ENCODE data around the gene STAT6. TPM values are rescaled to one million over a fixed set of nuclear protein-coding genes. Genes with fewer than 3 reads are reported as not detected.

The STAT6 gene
- total and polyA plus RNA-seq, 2 donors (not counting 3 experiments of a cell fraction or from before 2014, with no cell fraction given) = 136 to 147 TPM

DNA sequence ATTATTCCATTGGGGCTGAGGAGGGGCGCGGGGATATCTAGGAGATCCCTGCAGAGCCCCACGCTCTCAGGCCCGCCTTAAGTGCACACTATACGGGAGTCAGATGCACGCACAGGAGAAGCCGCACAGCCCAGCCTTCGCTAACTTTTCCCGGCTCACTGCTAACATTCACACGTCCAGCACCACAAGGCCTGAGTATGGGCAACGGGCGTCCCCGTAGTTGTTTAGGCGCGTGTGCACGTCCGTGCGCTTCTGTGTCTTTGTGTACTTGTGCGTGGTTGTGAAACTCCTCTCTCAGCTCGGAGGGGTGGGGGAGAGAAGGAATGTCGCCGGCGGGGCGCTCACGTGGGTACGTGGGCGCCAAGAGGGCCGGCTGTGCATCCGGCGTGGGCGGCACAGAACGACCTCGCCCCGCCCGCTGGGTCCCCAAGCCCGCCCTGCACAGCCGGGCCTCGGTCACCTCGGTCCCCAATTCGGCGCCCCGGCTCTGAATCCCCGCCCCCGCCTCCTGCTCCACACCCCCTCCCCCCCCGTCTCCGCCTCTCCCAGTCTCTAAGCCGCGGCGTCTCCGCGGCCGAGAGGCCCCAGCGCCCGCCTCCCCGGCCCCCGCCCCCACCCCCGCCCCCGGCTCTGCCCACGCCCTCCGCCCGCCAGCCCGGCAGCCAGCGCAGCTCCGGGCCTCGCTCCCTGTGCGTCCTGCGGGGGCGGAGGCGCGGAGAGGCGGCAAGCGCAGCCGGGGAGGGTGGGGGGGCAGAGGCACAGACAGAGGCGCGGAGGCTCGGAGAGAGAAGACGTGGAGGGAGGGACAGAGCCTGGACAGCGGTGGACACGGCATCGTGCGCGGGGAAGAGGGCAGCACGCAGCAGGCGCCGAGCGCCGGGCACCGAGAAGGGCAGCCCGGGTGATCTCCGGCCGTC, 22.6 kb downstream of the STAT6 start, which contains the start of gene NAB2:
Gene NAB2 (plus strand): TSS at position 761 of the 917 bp plus-strand sequence. CDS start 158 bp downstream, outside the sequence.
- peak within 1 kb of the TSS; percentile 65 for H2AFZ ChIP-seq (ENCODE audit: low read depth, low read length)
- peak within 1 kb of the TSS; percentile 64 for H3K4me2 ChIP-seq (ENCODE audit: insufficient read depth, low read length)
- H3K9me1 ChIP-seq (replicated peaks; ENCODE audit: control insufficient read depth, extremely low read depth, insufficient read depth, low read length) = no peaks in the 10 kb centered on the region
- peak; percentile 11 for TF ChIP-seq POLR2AphosphoS5 (IDR thresholded peaks at IDR 0.05; ENCODE audit: insufficient read depth, low read depth, low read length)
- TF ChIP-seq JUN (IDR thresholded peaks at IDR 0.05; ENCODE audit: borderline replicate concordance, insufficient read depth, insufficient read length, low read depth) = no peak
- peak; percentile 57 for TF ChIP-seq POLR2A (IDR thresholded peaks at IDR 0.05; ENCODE audit: low read depth, low read length)
- POLR2A ChIA-PET = interaction anchor here (0.7 to 2.5 kb wide), 5 partner anchors 10 to 39 kb away, joined by 3 to 11 read pairs (median 6); partner anchors contain the start of genes LRP1, NEMP1 and STAT6
- dilution Hi-C loops (cut with MboI; ENCODE audit: extremely low pct_ligation_motif_present, low sequenced_read_pairs) (no loop called here), intact Hi-C loops (cut with micrococcal nuclease) (loop anchor here (1.0 to 5.0 kb wide), 2 partner anchors 24 to 401 kb away; partner anchors contain the start of gene PTGES3)
- CTCF ChIA-PET = interaction anchor here (0.6 to 14.4 kb wide), 7 partner anchors 9 to 87 kb away, joined by 3 to 158 read pairs (median 10); partner anchors contain the start of genes NEMP1 and STAT6
- peak within 1 kb of the TSS; percentile 76 for H3K27ac ChIP-seq (ENCODE audit: insufficient read depth, low read depth, low read length)
- peaks cover 0 to 16% of the 10 kb centered on the region in 2 experiments for H3K36me3 ChIP-seq (ENCODE audit: control insufficient read depth in 2 of 2, extremely low read depth in 1 of 2, insufficient read depth in 2 of 2, low read length in 2 of 2)
- BruUV-seq (replicated peaks) = no TSS peak
- H3K9me3 ChIP-seq (replicated peaks; ENCODE audit: control insufficient read depth, insufficient read depth, low read length) = no peaks in the 10 kb centered on the region
- no peaks in the 10 kb centered on the region for H4K20me1 ChIP-seq (replicated peaks; ENCODE audit: control insufficient read depth, extremely low read depth, insufficient read depth, low read length)
- FAIRE-seq (no peak), DNase-seq (ENCODE audit: low read depth, low spot score) (peak; percentile 89)
- H3K9ac ChIP-seq (replicated peaks; ENCODE audit: extremely low read depth, insufficient read depth, low read length) = peak within 1 kb of the TSS; percentile 41
- H3K79me2 ChIP-seq (ENCODE audit: control insufficient read depth, insufficient read depth, low read length) = peaks cover 16% of the 10 kb centered on the region
- no peaks in the 10 kb centered on the region for H3K27me3 ChIP-seq (ENCODE audit: control insufficient read depth in 2 of 2, insufficient read depth in 2 of 2, low read length in 2 of 2)
- peaks cover 18% of the 10 kb centered on the region for H3K4me1 ChIP-seq (ENCODE audit: control insufficient read depth, extremely low read depth, insufficient read depth, low read length)
- peak within 1 kb of the TSS; percentile 41 to 86 (median 49) for H3K4me3 ChIP-seq (replicated peaks in 1 of 3; ENCODE audit: insufficient read depth in 1 of 3, low read depth in 1 of 3, low read length in 3 of 3)

DNA sequence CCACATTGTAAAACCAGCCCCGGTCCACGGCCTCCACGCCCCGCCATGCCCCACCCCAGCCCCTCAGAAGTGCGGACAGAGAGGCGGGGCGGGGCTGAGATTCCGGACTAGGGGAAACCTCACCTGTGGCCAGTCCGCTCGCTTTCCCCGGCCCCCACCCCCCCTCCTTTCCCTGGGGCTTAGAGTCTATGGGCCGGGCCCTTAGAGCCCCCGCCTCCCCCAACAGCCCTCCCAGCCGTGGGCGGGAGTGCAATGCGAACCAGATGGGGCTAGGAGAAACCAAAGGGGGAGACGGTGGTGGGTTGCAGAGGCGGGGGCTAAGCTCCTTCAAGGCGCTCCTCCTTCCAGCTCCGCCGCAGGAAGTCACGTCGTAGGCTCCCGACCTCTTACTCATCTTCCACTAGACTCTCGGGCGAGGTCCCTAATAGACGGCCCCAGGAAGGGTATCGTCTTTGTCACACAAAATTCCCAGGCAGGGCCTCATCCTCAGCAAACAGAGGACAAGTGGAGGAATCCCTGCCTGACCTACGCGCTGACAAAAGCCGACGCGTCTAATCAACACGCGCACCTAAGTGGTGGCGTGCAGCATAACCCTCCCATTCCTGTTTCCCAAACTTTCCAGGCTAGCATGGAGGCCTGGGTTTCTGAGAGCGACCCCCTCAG, 23.3 kb downstream of the STAT6 start:
- FAIRE-seq = peak; percentile 81
- ChIA-PET POLR2A (interaction anchor here (1.2 to 2.5 kb wide), 3 partner anchors 9 to 24 kb away, joined by 3 to 11 read pairs (median 7); partner anchors contain the start of genes NEMP1 and STAT6), CTCF (interaction anchor here (2.3 to 14.4 kb wide), 3 partner anchors 9 to 23 kb away, joined by 12 to 158 read pairs (median 122); partner anchors contain the start of genes NEMP1 and STAT6)
- peaks cover 16% of the 10 kb centered on the region for H3K4me1 ChIP-seq (ENCODE audit: control insufficient read depth, extremely low read depth, insufficient read depth, low read length)
- no peaks in the 10 kb centered on the region for H4K20me1 ChIP-seq (replicated peaks; ENCODE audit: control insufficient read depth, extremely low read depth, insufficient read depth, low read length)
- TSS peak; percentile 84 for BruUV-seq (replicated peaks)
- peak; percentile 39 for TF ChIP-seq FOS (IDR thresholded peaks at IDR 0.05; ENCODE audit: borderline replicate concordance, insufficient read depth, low read length)
- TF ChIP-seq, protein P1, sequence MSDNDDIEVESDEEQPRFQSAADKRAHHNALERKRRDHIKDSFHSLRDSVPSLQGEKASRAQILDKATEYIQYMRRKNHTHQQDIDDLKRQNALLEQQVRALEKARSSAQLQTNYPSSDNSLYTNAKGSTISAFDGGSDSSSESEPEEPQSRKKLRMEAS (IDR thresholded peaks at IDR 0.05; ENCODE audit: insufficient read depth, insufficient read length) = no peak
- dilution Hi-C loops (cut with MboI; ENCODE audit: extremely low pct_ligation_motif_present, low sequenced_read_pairs) (no loop called here), intact Hi-C loops (cut with micrococcal nuclease) (loop anchor here (1.0 to 5.0 kb wide), 3 partner anchors 10 to 401 kb away; partner anchors contain the start of genes NEMP1 and PTGES3)
- peak overlapping the region; percentile 33 for H3K9ac ChIP-seq (replicated peaks; ENCODE audit: extremely low read depth, insufficient read depth, low read length)
- peak overlapping the region; percentile 57 for H3K4me2 ChIP-seq (ENCODE audit: insufficient read depth, low read length)
- no peaks in the 10 kb centered on the region for H3K9me1 ChIP-seq (replicated peaks; ENCODE audit: control insufficient read depth, extremely low read depth, insufficient read depth, low read length)
- no peaks in the 10 kb centered on the region for H3K27me3 ChIP-seq (ENCODE audit: control insufficient read depth in 2 of 2, insufficient read depth in 2 of 2, low read length in 2 of 2)
- H3K36me3 ChIP-seq (ENCODE audit: control insufficient read depth in 2 of 2, extremely low read depth in 1 of 2, insufficient read depth in 2 of 2, low read length in 2 of 2) = peaks cover 0 to 12% of the 10 kb centered on the region in 2 experiments
- H3K4me3 ChIP-seq (replicated peaks in 1 of 3; ENCODE audit: insufficient read depth in 1 of 3, low read depth in 1 of 3, low read length in 3 of 3) = peak overlapping the region; percentile 36 to 70 (median 55)
- H3K27ac ChIP-seq (ENCODE audit: insufficient read depth, low read depth, low read length) = peak overlapping the region; percentile 76
- H3K79me2 ChIP-seq (ENCODE audit: control insufficient read depth, insufficient read depth, low read length) = peaks cover 16% of the 10 kb centered on the region
- H2AFZ ChIP-seq (ENCODE audit: low read depth, low read length) = peak overlapping the region; percentile 79
- no peaks in the 10 kb centered on the region for H3K9me3 ChIP-seq (replicated peaks; ENCODE audit: control insufficient read depth, insufficient read depth, low read length)
- DNase-seq (ENCODE audit: low read depth, low spot score) = peak; percentile 88

Data from endothelial cell of umbilical vein (primary cell).